CD4-positive, alpha-beta T cell treated with Interleukin-6 at 100 ng/mL for 8 hours (primary cell): ENCODE data around the gene SFXN5.

Experiments
- DNase-seq: peaks from one replicate; pipeline ENCODE4 v3.0.0-alpha.2; 2020; ENCODE audit warnings: mixed read lengths, low spot score

Gene SFXN5

GRCh38 chr2:72956050-72956395, 115.5 kb downstream of the SFXN5 start:
- DNase-seq = no peak

- no peak for DNase-seq
These were observed 116.1 kb downstream of the SFXN5 start for GRCh38 chr2:72955228-72956049.

- DNase-seq = no peak
These were observed 116.9 kb downstream of the SFXN5 start for GRCh38 chr2:72954376-72955227.

- peak; percentile 33 for DNase-seq
These were observed 117.5 kb downstream of the SFXN5 start for GRCh38 chr2:72953976-72954375.

GRCh38 chr2:72953528-72953927, 118.0 kb downstream of the SFXN5 start:
- DNase-seq = no peak

GRCh38 chr2:72952961-72953360, 118.6 kb downstream of the SFXN5 start:
- DNase-seq = no peak

- DNase-seq = no peak
These were observed 119.2 kb downstream of the SFXN5 start for GRCh38 chr2:72952110-72952823.

- DNase-seq = no peak
These were observed 120.0 kb downstream of the SFXN5 start for GRCh38 chr2:72951303-72952095.

GRCh38 chr2:72950558-72951255, 120.8 kb downstream of the SFXN5 start:
- no peak for DNase-seq

GRCh38 chr2:72949642-72950041, 121.9 kb downstream of the SFXN5 start:
- DNase-seq = no peak

GRCh38 chr2:72949045-72949444, 122.5 kb downstream of the SFXN5 start:
- DNase-seq = no peak

- DNase-seq = no peak
These were observed 123.3 kb downstream of the SFXN5 start for GRCh38 chr2:72947952-72948830.

- DNase-seq = no peak
These were observed 125.0 kb downstream of the SFXN5 start for GRCh38 chr2:72946466-72946865.

- no peak for DNase-seq
These were observed 126.0 kb downstream of the SFXN5 start for GRCh38 chr2:72945450-72946019.

GRCh38 chr2:72944804-72945449, 126.6 kb downstream of the SFXN5 start:
- no peak for DNase-seq

- no peak for DNase-seq
These were observed 127.7 kb downstream of the SFXN5 start for GRCh38 chr2:72943540-72944395.

- DNase-seq = no peak
These were observed 128.6 kb downstream of the SFXN5 start for GRCh38 chr2:72942881-72943418.

GRCh38 chr2:72942293-72942692, 129.2 kb downstream of the SFXN5 start:
- DNase-seq = no peak
